ENCODE data around the gene MOGAT1. TPM values are rescaled to one million over a fixed set of nuclear protein-coding genes. Genes with fewer than 3 reads are reported as not detected.

MOGAT1 gene
- total and polyA plus RNA-seq, 2 of the 4 experiments (the other 2 are of a cell fraction), result not detected

DNA sequence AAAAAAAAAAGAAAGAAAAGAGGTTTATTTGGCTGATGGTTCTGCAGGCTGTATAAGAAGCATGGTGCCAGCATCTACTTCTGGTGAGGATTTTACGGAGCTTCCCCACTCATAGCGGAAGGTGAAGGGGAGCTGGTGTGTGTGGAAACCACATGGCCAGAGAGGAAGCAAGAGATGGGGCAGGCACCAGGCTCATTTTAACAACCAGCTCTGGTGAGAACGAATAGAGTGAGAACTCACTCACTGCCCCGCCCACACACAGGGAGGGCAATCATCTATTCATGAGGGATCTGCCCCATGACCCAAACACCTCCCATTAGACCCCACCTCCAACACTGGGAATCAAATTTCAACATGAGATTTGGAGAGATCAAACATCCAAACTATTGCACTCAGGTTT lies 68.5 kb downstream of the MOGAT1 start:
- intact Hi-C loops (cut with micrococcal nuclease) (no loop called here), dilution Hi-C loops (cut with HindIII; ENCODE audit: low sequenced_read_pairs, unreplicated experiment) (no loop called here), in situ Hi-C loops (cut with MboI; ENCODE audit: low sequenced_read_pairs) (no loop called here)
- no peak overlapping the region for H3K4me3 ChIP-seq (ENCODE audit: insufficient read depth, low read depth, low read length)
- H3K79me1 ChIP-seq (ENCODE audit: low read depth in 1 of 2, low read length in 2 of 2), result no peaks in the 10 kb centered on the region
- H3K4me2 ChIP-seq (ENCODE audit: low read depth, low read length), result no peak overlapping the region
- H2BK120ac ChIP-seq (ENCODE audit: low read depth, low read length), result no peak overlapping the region
- POLR2A ChIA-PET (ENCODE audit: unreplicated experiment), result no interaction called here
- no peak overlapping the region for H2BK15ac ChIP-seq (ENCODE audit: low read depth, low read length)
- no peak overlapping the region for H3K23ac ChIP-seq (ENCODE audit: low read depth, low read length)
- no peaks in the 10 kb centered on the region for H3K27me3 ChIP-seq (ENCODE audit: control insufficient read depth, insufficient read depth, low read length)
- DNase-seq, result no peak
- H4K91ac ChIP-seq (ENCODE audit: insufficient read depth, low read depth, low read length), result no peak overlapping the region
- no peak overlapping the region for H3K9ac ChIP-seq (ENCODE audit: low read depth, low read length)
- no peak overlapping the region for H2BK20ac ChIP-seq (ENCODE audit: low read depth, low read length)
- no peak overlapping the region for H3K4ac ChIP-seq (ENCODE audit: low read depth, low read length)
- H3K14ac ChIP-seq (replicated peaks; ENCODE audit: low read depth, low read length), result no peak overlapping the region
- H2AK9ac ChIP-seq (replicated peaks; ENCODE audit: low read depth, low read length, poor library complexity), result no peak overlapping the region
- BruUV-seq (replicated peaks), result no TSS peak
- no peak overlapping the region for H2BK5ac ChIP-seq (ENCODE audit: low read depth, low read length, poor library complexity, severe bottlenecking)
- 0 out of 2 replicates have a peak, but pooled peaks cover 2% of the 10 kb centered on the region for H3K4me1 ChIP-seq (ENCODE audit: control insufficient read depth, insufficient read depth, low read length)
- no peak overlapping the region for H2AK5ac ChIP-seq (ENCODE audit: low read depth, low read length)
- H3K9me3 ChIP-seq (ENCODE audit: control insufficient read depth, insufficient read depth, low read length), result no peaks in the 10 kb centered on the region
- no peak overlapping the region for H4K5ac ChIP-seq (ENCODE audit: low read depth, low read length)
- H3K27ac ChIP-seq (ENCODE audit: insufficient read depth, low read length), result no peak overlapping the region
- no peaks in the 10 kb centered on the region for H4K20me1 ChIP-seq (ENCODE audit: insufficient read depth, low read length)
- no peak for ATAC-seq (ENCODE audit: low read depth)
- H3K36me3 ChIP-seq (ENCODE audit: control insufficient read depth, insufficient read depth, low read length), result no peaks in the 10 kb centered on the region
- WGBS, 2 experiments (ENCODE audit: extremely low coverage in 2 of 2, insufficient read length in 1 of 2), result 100% methylated on average over 3 of the region's 4 CpGs; no CpG with 5 or more reads in 1 of the 2 experiments
- 0 out of 2 replicates have a peak, but pooled peaks cover 3% of the 10 kb centered on the region for H3K9me1 ChIP-seq (ENCODE audit: insufficient read depth, low read length)
- CTCF ChIA-PET, result no interaction called here
- H2AFZ ChIP-seq (replicated peaks; ENCODE audit: low read length, poor library complexity), result no peak overlapping the region
- TF ChIP-seq BHLHE40 (IDR thresholded peaks at IDR 0.05; ENCODE audit: low read depth, low read length) (no peak), NFE2L2 (IDR thresholded peaks at IDR 0.05; ENCODE audit: low read depth, low read length) (no peak), RFX5 (IDR thresholded peaks at IDR 0.05; ENCODE audit: low read depth, low read length) (no peak), SMC3 (IDR thresholded peaks at IDR 0.05; ENCODE audit: low read depth, low read length) (no peak), CEBPB (IDR thresholded peaks at IDR 0.05; ENCODE audit: low read depth, low read length) (no peak), RAD21 (IDR thresholded peaks at IDR 0.05; ENCODE audit: low read length) (no peak), ELK1 (IDR thresholded peaks at IDR 0.05; ENCODE audit: borderline replicate concordance, low read depth, low read length) (no peak), POLR2A (IDR thresholded peaks at IDR 0.05; ENCODE audit: low read depth, low read length) (no peak), CTCF (conservative IDR thresholded peaks at IDR 0.05; ENCODE audit: low read depth, low read length) (no peak), MAFK (IDR thresholded peaks at IDR 0.05; ENCODE audit: low read depth, low read length) (no peak), FOS (IDR thresholded peaks at IDR 0.05; ENCODE audit: low read depth, low read length) (no peak), RCOR1 (IDR thresholded peaks at IDR 0.05; ENCODE audit: insufficient replicate concordance, low read length) (no peak), CHD1 (IDR thresholded peaks at IDR 0.05; ENCODE audit: low read depth, low read length) (no peak), MXI1 (IDR thresholded peaks at IDR 0.05; ENCODE audit: borderline replicate concordance, low read depth, low read length) (no peak), MAZ (IDR thresholded peaks at IDR 0.05; ENCODE audit: borderline replicate concordance, low read depth, low read length) (no peak), USF2 (IDR thresholded peaks at IDR 0.05; ENCODE audit: low read depth, low read length) (no peak)
- H4K8ac ChIP-seq (ENCODE audit: low read depth in 2 of 2, low read length in 2 of 2), result no peak overlapping the region
- H3K56ac ChIP-seq (ENCODE audit: extremely low read depth, insufficient read depth, low read length), result no peak overlapping the region
- no peak overlapping the region for H3K18ac ChIP-seq (ENCODE audit: low read depth, low read length)
